GM20000 (cell line): ENCODE results near the gene HHIPL1.

Experiments used
- DNase-seq: peaks from one replicate; pipeline ENCODE4 v3.0.0; 2012; ENCODE audit warnings: low spot score
- TF ChIP-seq, protein P1 (sequence below): IDR thresholded peaks from 2 replicates; pipeline ENCODE4 v1.5.1; 2012; ENCODE audit warnings: mild to moderate bottlenecking, control low read depth; ENCODE audit errors: extremely low read depth, missing control alignments

The HHIPL1 gene

DNA sequence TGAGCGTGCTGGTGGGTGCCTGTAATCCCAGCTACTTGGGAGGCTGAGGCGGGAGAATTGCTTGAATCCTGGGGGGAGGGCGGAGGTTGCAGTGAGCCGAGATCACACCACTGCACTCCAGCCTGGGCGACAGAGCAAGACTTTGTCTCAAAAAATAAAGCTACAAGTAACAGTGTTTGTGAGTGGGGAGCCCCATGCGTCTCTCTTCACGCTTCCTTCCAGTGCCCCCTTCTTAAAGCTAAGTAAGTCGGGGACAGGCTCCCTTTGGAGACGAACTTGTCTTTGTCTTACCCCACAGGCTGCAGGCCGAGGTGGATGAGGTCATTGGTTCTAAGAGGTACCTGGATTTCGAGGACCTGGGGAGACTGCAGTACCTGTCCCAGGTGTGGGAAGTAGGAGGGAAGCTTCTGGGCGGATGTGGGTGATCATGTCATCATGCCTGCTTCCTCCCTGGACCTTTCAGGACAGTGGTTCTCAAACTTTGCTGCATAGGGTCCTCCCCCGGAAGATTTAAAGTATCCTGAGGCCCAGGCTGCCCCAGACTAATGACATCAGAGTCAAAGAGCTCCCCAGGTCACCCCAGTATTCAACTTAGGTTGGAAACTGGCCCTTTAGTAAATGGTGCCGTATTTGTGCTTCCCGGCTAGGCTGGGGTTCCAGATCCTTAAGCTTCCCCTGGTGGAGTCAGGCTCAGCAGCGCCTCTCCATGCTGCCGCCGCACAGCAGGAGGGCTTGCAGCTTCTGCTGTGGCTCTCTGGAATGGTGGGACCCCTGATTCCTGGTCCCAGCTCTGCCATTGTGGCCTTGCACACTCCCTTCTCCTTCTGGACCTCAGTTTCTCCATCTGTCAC is 76.2 kb downstream of the HHIPL1 start:
- DNase-seq, result no peak
- TF ChIP-seq, protein P1, sequence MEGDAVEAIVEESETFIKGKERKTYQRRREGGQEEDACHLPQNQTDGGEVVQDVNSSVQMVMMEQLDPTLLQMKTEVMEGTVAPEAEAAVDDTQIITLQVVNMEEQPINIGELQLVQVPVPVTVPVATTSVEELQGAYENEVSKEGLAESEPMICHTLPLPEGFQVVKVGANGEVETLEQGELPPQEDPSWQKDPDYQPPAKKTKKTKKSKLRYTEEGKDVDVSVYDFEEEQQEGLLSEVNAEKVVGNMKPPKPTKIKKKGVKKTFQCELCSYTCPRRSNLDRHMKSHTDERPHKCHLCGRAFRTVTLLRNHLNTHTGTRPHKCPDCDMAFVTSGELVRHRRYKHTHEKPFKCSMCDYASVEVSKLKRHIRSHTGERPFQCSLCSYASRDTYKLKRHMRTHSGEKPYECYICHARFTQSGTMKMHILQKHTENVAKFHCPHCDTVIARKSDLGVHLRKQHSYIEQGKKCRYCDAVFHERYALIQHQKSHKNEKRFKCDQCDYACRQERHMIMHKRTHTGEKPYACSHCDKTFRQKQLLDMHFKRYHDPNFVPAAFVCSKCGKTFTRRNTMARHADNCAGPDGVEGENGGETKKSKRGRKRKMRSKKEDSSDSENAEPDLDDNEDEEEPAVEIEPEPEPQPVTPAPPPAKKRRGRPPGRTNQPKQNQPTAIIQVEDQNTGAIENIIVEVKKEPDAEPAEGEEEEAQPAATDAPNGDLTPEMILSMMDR, result no peak

DNA sequence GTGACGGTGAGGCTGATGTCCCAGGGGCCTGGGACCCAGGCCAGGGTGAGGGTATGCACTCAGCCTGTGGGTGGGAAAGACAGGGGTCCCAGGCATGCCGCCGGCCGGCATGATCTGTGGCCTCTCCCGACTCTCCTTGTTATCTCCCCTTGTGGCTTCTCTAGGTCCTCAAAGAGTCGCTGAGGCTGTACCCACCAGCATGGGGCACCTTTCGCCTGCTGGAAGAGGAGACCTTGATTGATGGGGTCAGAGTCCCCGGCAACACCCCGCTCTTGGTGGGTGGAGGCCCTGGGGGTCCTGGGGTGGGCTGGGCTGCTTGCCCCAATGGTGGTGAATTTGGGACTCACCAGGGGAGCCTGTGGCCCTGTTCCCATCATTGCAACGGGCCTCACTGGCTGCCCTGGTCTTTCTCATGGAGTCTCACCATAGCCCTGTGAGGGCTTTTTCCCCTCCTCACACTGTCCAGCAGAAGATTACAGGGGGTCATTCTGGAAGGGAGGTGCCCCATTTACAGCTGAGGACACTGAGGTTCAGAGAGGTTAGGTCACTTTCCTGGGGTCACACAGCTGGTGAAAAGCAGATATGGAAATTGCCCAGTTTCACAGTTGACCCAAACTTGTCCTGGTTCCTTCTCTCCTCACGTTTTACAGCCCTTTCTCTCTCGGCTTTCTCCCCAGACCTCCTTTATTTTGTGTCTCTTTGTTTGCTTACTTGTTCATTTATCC is 77.0 kb downstream of the HHIPL1 start:
- DNase-seq, result no peak
- TF ChIP-seq, protein P1, result no peak

DNA sequence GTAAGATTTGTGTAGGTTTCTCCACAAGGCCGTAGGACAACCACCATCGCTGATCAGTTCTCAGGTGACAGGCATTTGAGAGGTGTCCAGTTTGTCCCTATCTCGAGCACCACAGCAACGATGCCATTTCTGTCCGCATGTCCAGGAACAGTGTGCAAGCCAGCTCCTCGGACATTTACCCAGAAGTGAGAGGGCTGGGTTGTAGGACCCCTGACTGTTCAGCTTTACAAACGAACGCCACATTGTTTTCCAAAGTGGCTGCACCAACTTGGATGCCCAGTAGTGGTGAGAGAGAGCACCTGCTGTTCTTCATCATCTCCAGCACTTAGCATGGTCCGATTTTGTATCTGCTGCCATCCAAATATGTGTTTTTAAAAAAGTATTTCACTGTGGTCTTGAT is 77.8 kb downstream of the HHIPL1 start:
- TF ChIP-seq, protein P1, result no peak
- no peak for DNase-seq

DNA sequence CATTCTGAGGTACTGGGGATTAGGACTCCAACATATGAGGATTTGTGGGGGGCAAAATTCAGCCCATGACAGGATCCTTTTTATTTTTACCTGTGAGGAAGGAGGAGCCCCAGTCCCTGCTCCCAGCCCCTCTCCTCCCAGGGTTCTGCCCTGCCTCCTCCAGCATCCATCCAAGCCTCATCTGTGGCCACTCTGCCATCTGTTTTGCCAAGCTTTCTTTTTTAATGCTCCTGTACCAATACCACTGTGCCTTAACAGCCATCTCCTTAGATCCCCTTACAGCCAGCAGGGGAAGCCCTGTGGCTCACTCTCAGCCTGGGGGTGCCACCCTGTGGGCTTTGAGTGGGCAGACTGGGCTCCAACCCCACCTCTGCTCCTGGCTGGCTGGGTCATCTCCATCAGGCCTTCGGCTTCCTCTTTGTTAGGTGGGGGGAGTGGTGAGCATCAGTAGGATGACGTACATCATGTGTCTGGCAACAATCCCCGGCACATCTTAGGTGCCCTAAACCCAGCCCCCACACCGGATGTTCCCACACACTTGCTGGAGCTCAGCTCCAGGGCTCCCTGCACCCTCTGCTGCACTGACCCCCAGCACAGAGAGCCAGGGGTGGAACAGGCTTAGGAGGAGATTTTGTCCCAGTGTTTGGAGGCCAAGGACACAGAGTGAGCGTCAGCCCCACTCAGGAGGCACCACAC is 79.4 kb downstream of the HHIPL1 start:
- TF ChIP-seq, protein P1, result no peak
- DNase-seq, result no peak

DNA sequence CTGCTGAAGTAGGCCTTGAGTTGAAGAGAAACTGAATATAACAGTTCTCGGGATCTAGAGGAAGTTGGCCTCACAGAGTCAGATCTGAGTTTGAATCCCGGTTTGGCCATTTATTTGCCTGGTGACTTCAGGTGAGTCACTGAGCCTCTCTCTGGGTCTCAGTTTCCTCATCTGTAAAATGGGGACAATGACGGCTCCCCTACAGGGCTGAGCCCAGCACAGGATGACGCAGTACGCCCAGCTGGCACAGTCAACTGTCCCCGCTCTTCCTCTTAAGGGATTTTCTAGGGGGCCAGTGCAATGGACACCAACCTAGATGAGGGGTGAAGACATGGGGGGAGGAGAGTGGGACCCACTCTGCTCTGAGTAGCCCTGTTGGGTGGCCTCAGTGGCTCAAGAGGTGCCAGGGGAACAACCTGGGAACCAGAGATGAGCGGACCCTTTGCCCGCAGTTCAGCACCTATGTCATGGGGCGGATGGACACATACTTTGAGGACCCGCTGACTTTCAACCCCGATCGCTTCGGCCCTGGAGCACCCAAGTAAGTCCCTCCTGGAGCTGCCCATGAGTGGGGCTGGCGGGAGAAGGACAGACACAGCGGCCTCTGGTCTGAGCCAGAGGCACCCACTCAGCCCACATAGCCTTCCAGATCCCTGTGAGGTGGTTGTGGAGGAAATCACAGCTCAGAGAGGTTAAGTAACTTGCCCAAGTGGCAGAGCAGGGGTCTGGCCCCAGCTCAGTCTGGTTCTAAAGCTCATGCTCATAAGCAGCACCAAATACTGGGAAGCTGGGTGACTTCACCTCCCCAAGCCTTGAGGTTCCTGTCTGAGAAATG is 80.2 kb downstream of the HHIPL1 start:
- DNase-seq, result no peak
- TF ChIP-seq, protein P1, result no peak

DNA sequence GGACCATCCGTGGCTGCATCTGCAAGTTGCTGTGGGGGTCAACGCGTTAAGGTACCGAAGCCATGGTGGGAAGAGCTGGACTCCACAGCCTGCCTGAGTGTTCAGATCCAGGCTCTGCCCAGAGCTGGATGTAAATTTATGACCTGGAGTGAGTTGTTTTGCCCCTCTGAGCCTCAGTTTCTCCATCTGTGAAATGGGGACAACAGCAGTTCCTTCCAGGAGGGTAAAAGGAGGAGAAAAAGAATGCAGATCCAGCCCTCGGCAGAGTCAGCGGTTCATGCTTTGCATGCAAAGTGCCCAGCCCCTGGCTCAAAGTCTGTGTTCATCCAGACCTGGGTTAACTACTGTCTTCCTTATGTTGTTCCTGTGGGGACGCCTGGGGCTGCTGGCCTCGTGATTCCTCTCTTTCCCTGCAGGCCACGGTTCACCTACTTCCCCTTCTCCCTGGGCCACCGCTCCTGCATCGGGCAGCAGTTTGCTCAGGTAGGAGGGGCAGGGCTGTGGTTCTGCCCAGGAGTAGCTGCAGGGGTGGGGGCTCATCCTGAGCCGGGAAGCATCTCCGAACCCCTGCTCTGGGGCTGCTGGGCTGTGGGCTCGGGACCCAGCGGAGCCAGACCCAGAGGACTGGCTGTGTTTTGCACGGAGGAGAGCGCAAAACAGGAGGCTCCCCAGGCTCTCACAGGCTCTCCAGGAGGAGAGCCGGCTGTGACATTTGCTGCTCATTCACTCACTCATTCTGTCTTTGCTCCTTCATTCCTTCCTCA is 81.0 kb downstream of the HHIPL1 start:
- DNase-seq, result no peak
- TF ChIP-seq, protein P1, result no peak
